GM21390 (cell line): ENCODE results near the gene TTC38.

ENCODE experiments used
- ATAC-seq: cut with Tn5 transposase; IDR thresholded peaks from one replicate; pipeline ENCODE4 v1.9.1; 2021; ENCODE audit not compliant: unreplicated experiment

TTC38 gene

GRCh38 chr22:46267431-46268279 lies at the start of gene TTC38:
Gene TTC38, plus strand, starts transcription at chr22:46268008. Its CDS starts 32 bp downstream, at chr22:46268040.
- ATAC-seq: no peak

GRCh38 chr22:46219636-46220035 lies 48.2 kb upstream of the TTC38 start:
- no peak for ATAC-seq

- no peak for ATAC-seq
Measured at GRCh38 chr22:46220921-46221320, 46.9 kb upstream of the TTC38 start.

- ATAC-seq: no peak
Measured at GRCh38 chr22:46224044-46224897, 43.5 kb upstream of the TTC38 start.

- no peak for ATAC-seq
Measured at GRCh38 chr22:46224898-46225290, 42.9 kb upstream of the TTC38 start.

- ATAC-seq: no peak
Measured at GRCh38 chr22:46225631-46226030, 42.2 kb upstream of the TTC38 start.

GRCh38 chr22:46226577-46226976 lies 41.2 kb upstream of the TTC38 start:
- no peak for ATAC-seq

GRCh38 chr22:46229701-46230100 lies 38.1 kb upstream of the TTC38 start:
- ATAC-seq: no peak

- no peak for ATAC-seq
Measured at GRCh38 chr22:46230262-46230901, 37.4 kb upstream of the TTC38 start.

- ATAC-seq: no peak
Measured at GRCh38 chr22:46233231-46233630, 34.6 kb upstream of the TTC38 start.

GRCh38 chr22:46234969-46235368 lies 32.8 kb upstream of the TTC38 start:
- no peak for ATAC-seq

- ATAC-seq: no peak
Measured at GRCh38 chr22:46237453-46238124, 30.2 kb upstream of the TTC38 start.

GRCh38 chr22:46238541-46238940 lies 29.3 kb upstream of the TTC38 start:
- no peak for ATAC-seq

- ATAC-seq: no peak
Measured at GRCh38 chr22:46239261-46240048, 28.4 kb upstream of the TTC38 start.

- ATAC-seq: no peak
Measured at GRCh38 chr22:46240073-46240472, 27.7 kb upstream of the TTC38 start.

- ATAC-seq: no peak
Measured at GRCh38 chr22:46240506-46240905, 27.3 kb upstream of the TTC38 start.

- ATAC-seq: no peak
Measured at GRCh38 chr22:46240907-46241306, 26.9 kb upstream of the TTC38 start.

GRCh38 chr22:46241396-46242007 lies 26.3 kb upstream of the TTC38 start:
- ATAC-seq: no peak

GRCh38 chr22:46242076-46242475 lies 25.7 kb upstream of the TTC38 start:
- no peak for ATAC-seq

- no peak for ATAC-seq
Measured at GRCh38 chr22:46244771-46245170, 23.0 kb upstream of the TTC38 start.
